HG03521 (cell line): ENCODE measurements around the gene GAD2.

Experiments used
- ATAC-seq: cut with Tn5 transposase; IDR thresholded peaks from one replicate; pipeline ENCODE4 v1.9.1; 2021; ENCODE audit warnings: mild to moderate bottlenecking, moderate library complexity; ENCODE audit not compliant: unreplicated experiment

The GAD2 gene

DNA sequence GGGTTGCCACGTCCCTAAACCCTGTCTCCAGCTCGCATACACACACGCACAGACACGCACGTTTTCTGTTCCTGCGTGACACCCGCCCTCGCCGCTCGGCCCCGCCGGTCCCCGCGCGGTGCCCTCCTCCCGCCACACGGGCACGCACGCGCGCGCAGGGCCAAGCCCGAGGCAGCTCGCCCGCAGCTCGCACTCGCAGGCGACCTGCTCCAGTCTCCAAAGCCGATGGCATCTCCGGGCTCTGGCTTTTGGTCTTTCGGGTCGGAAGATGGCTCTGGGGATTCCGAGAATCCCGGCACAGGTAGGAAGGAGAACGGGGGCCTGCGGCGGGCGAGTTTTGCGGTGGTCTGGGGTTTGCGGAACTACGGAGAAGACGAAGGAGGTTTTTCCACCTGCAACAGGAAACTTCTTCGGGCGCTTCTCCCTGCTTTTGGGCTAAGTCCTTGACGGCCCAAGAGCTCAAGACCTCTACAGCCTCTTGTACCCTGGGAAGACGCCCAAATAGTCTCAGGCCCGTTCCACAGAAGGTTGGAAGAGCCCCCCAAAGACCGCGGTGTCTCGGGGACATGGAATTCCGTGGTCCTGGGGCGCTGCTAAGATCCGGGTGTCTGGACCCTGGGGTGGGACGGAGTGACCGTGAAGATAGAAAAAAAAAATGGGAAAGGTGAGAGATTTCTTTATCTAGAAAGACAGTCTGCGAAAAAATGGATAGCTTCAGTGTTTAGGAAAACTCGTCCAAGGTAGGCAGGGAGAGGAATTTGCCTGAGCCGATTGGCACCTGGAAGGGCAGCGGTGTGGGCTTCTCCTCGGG is at the start of gene GAD2:
GAD2 (plus strand) TSS at position 190 of the 811 bp plus-strand sequence; CDS start at position 226, 36 bp downstream.
- no peak for ATAC-seq

DNA sequence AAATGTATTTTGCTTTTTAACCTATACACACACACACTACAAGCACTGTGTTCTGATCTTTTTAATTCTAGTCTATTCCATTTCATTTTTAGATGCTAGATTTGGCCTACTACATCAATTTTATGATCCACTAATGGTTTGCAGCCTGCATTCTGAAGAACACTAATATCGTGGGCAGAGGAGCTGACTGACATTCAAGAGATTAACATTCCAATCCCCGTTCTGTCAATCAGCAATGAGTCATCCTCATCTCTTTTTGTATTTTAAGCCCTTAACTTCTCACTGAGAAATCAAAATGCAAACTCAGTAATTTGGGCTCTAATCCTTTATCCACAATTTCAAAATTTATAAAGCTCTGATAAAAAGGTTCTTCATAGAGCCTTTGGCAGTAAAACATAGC is 47.1 kb upstream of the GAD2 start:
- ATAC-seq: no peak

DNA sequence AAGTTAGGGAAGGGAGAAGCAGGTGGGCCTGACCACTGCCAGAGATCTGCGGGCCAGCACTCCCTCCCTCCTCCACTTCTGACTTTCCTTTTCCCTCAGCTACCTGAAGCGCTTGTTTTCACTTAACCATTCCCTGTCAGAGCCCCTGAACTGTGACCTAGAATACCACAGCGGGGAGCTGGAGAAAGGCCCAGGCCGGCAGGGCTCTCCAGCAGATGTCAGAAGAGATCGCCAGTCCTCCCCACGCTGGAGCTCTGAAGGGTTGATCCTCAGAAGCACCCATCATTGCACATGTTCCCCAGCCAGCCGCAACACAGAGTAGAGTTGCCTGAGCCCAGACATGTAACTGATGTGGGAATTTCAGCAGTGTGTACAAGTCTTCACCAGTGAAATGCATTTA is 44.4 kb upstream of the GAD2 start:
- no peak for ATAC-seq

DNA sequence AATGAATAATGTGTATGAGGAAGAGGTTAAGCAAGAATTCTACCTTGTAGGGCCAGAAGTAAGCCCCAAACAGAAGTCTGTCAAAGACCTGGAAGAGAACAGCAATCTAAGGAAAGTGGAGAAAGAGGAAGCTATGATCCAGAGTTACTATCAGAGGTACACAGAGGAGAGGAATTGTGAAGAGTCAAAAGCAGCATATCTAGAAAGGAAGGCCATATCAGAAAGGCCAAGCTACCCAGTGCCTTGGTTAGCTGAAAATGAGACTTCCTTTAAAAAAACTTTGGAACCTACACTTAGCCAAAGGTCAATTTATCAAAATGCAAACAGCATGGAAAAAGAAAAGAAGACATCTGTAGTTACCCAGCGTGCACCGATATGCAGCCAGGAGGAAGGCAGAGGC is 42.7 kb upstream of the GAD2 start:
- no peak for ATAC-seq

DNA sequence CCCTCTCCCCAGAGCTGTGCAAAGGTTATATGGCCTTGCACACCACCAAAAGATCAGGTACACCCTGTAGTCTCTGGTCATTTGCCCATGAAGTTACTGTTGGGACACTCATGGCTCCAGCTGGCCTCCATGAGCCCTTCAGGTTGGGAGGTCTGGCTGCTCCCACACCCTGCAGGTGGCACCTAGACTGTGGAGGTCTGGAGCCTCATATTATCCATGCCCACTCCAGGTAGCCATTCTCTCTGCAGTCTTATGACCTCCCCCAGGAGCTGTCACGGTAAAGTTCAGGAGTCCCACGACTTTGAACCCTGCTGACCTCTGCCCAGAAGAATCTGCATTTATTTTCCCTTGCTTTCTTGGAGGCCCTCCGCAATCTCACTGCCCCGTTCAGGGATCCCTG is 39.2 kb upstream of the GAD2 start:
- ATAC-seq: no peak

DNA sequence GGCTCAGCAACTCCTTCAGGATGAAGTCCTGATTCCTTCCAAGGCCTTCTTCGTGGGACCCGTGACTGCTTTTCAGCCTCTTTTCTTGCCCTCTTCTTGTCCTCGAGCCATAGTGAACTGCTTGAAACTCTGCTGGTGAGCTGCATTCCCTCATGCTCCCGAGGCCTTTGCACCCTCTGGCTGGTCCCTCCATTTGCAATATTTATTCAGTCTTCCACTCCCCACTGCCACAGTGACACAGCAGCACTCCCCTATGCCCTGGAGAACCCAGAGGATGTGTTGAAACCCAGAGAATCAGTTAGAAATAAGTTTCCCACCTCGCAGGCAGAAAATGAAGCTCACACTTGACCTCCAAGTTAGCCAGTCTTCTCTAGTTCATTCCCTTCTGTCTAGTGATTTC is 22.3 kb upstream of the GAD2 start:
- no peak for ATAC-seq

DNA sequence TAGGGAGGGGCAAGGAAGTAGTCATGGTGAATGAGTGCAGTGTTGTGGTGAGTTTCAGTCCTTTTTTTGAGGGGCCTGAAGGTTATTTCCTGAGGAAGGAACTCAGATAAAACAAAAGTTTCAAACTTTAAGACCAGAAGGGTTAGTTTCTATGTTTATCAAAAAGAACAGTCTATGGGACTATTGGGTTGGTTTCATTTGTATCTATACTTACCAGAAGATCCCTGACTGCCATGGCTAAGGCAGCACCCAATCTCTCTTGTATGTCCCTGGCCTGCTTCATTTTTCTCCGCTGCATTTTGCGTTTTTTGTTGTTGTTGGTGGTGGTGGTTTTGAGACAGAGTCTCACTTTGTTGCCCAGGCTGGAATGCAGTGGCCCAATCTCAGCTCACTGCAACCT is 19.3 kb upstream of the GAD2 start:
- no peak for ATAC-seq

DNA sequence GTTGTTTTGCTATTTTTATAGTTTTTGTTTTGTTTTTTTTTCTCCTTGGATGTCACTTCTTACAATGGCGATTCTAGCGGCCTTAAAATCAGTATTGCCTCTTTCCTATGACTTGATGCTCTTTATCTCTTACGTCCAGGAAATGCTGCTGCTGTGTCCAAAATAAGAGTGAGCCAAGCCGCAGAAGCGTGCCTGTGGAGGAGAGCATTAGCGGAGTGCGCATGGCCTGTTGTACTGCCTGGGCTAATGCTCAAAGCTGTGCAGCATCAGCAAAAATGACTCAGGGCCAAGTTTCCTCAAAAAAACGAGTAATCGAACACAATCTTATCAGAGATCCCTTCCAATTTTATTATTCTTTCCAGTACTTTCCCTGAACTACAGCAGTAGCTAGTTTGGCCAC is 18.5 kb upstream of the GAD2 start:
- no peak for ATAC-seq

DNA sequence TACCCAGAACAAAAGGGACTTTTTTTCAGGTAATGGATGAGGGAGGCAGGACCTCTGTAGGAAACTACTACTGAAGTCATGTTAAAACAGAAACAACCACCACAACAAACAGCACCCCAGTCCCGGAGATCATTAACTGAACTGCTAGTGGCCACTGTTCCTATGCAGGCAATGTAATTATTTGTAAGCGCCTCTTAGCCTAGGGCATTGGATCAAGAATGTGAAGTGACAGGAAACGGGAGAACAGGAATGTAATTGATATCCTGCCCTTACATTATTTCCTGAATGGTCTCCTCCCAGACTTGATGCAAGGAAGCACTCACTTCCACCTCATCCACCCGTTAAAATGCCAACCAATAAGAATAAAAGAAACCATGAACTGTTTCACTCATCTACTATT is 16.7 kb upstream of the GAD2 start:
- ATAC-seq: no peak

DNA sequence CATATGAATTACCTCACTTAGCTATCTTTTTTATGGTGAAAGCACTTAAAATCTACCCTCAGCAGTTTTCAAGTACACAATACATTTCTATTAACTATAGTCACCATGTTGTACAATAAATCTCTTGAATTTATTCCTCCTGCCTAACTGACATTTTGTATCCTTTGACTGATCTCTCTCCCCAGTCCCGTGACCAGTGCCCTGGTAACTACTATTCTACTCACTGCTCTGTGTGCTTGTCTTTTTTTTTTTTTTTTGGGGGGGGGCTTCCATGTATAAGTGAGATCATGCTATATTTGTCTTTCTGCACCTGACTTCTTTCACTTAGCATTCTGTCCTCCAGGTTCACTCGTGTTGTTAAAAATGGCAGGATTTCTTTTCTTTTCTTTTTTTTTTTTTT is 11.4 kb upstream of the GAD2 start:
- no peak for ATAC-seq

DNA sequence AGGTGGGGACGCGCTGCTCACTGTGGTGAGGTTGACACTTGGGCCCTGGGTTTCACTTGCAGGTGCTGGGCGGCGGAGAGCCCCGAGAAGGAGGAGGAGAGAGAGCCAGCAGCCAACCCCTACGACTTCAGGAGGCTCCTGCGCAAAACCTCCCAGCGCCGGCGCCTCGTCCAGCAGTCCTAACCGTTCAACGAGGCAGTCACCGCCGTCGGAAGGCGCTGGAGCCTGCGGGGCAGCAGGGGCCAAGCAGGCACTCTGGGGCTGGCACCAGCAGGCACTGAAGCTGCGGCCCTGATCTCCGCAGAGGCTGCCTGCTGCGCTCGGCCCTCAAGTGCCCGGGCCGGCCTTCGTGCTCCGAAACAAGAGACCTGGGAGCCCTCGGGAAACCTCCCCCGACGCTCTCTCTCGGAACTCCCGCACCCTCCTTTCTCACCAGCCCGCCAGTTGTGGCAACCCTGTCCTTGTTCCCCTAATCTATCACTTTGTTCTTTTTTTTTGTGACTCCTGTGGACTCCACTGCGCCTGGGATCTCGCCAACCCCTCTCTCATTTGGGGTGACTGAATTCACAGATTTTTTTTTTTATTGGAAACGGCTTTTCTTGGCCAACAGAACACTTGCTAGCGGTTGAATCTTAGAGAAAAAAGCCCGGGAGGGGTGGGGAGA is 4.7 kb upstream of the GAD2 start:
- ATAC-seq: no peak

DNA sequence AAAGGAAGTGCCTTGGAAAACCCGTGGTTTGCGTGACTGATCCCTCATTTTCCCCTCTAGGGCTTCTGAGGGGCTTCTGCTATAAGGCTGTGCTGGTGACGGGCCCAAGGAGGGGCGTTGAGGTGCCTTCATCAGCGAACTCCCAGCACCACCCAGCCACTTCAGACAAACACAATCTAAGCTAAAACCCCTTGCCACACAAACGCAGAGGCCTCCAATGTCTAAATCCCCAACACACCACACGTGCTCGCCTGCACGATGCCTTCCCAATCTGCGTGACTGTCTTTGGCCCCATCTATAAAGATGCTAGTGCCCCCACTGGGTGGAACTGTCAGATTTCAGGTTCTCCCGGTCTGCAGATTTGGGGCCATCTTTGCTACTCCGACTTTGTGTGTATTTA is 4.1 kb upstream of the GAD2 start:
- no peak for ATAC-seq

DNA sequence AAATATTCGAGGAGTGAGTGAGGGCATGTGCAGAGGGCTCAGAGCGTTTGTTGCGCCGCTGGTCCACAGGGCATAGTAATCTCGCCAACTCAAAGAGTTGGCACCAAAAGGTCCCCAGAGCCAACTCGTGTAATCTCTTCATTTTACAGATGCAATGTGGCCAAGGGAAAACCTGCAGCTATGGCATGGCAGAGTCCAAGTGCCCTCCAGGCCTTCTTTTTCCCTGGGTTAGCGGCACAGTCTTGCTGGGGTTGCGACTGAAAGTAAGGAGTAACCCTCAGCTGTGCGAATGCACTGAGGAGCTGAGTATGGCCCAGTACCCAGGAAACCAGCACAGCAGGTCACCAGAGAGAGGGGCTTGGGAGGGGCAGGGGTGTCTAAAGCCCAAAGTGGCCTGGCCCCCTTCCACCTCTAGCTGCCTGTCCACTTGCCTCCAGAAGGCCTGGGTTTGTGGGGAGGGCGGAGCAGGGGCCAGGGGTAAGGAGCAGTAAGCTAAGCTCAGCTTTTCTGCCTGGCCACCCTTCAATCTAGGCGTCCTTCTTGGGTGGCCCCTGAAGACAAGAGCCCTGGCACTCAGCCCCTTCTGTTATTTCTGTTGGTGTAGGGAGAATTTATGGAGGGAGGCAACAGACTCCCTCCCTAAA is 3.3 kb upstream of the GAD2 start:
- ATAC-seq: no peak

DNA sequence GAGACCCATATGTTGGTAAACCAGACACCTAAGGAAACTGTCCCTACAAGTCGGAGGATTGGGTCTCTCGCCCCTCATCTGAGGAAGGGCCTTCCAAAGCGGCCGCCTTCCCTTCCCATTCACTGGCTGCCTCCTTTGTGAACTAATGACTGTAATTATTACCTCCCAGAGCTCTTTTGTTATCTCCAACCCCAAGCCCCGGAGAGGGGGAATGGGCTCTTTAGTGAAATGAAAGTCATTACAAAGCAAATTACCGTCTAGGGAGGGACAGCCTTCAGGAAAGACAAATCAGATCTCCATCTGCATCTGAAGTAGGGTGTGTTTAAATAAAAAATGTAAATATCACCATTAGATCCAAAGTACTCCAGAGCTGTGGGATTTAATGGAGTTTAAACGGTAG is 2.6 kb upstream of the GAD2 start:
- no peak for ATAC-seq

DNA sequence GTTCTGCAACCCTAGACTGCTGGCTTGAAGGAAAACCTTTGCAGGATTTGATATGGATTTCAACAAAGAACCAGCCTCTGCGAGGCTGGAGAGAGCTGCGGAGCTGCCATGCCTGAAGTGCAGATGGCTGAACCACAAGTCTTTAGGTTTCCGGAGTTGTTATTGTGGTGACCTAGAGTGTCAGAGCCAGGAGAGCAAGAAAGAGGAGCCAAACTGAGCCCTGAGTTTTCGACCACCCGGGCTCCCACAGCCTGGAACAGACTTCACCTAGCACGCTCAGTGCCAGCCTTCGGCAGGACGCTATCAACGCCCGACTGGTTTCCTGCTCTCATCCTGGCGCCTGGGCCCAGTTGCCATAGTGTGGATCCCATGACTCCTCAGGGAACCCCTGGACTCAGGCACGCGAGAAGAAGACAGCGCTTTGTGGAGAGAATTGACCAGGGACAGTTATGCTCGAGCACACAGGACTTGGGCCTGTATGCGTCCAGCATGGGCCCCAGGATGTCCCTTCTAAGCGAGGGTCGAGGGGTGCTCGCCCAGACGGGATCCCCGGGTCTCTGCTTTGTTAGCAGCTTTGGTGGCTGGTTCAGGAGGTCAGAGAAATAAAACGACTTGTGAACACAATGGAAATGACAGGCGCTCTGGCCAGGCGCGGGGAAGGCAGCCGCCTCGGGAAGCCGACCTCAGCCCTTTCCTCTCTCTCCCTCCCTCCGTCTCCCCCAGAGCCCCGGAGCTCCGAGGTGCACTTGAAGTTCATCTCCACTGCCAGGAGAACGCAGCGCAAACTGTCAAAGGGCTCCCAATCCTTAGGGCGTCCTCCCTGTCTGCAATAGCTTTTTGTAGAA is 1.8 kb upstream of the GAD2 start:
- no peak for ATAC-seq

DNA sequence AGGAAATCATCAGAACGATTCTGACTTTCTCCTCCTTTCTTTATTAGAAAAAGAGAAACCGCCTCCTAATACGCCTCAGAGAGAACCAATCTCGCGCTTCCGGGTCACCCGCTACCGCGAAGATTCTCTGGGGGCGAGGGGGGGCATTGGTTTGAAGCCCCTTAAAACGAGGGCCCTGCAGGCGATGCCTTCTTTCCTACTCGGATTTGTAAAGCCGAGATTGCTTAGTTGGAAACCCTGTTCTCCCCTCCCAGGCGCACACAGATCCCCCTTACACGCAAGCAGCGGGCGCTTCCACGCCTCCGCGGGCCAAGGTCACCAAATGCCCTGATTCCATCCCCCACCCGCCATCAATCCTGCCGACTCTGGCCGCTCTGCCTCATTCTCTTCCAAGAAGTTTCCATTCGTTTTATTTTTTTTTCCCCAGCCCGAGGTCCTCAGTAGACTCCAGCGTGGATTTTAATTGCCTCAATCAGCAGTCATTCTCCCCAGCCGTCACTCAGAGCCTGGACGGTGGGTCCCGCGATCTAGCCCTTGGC is 1.1 kb upstream of the GAD2 start:
- ATAC-seq: no peak

DNA sequence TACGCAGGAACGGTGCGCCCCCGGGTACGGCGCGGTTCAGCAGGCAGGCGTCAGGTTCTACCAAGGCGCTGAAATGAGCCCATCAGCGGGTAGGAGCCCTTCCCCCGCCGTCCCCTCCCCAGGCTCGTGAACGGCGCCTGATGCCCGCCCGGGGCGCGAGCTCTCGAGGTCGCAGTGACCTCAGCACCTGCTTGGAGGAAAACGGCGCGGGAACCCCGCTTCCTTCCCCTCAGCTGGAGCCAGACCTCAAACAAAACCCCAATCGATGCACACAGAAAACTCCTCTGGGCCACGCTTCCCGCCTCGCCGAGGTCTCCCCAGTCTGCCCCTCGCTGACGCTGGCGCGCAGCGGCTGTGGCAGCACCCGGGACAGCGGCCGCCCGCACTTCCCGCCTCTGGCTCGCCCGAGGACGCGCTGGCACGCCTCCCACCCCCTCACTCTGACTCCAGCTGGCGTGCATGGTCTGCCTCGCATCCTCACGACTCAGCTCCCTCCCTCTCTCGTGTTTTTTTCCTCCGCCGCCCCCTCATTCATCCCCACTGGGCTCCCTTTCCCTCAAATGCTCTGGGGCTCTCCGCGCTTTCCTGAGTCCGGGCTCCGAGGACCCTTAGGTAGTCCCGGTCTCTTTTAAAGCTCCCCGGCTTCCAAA is 514 bp upstream of the GAD2 start:
- no peak for ATAC-seq

DNA sequence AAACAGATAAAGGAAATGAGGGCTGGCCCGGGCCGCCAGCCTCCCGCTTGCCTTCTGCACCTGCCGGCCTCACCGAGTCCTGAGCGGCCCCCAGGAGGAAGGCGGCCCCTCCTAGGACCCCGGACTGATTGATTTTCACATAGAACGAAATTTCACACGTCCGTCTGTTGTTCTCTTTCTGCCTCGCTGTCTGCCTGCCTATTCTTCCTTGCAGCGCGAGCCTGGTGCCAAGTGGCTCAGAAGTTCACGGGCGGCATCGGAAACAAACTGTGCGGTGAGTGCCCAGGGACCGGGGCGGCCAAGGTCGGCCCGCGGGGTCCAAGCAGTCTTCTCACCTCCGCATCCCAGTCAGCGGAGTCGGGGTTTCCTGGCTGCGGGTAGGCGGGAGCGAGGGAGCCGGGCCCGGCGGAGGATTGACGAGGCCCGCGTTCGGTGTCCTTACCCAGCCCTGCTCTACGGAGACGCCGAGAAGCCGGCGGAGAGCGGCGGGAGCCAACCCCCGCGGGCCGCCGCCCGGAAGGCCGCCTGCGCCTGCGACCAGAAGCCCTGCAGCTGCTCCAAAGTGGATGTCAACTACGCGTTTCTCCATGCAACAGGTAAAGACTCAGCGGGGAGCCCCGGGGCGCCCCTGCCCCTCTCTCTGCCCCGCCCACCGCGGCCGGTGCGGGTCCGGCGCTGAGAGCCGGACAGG is 967 bp downstream of the GAD2 start:
- ATAC-seq: no peak

DNA sequence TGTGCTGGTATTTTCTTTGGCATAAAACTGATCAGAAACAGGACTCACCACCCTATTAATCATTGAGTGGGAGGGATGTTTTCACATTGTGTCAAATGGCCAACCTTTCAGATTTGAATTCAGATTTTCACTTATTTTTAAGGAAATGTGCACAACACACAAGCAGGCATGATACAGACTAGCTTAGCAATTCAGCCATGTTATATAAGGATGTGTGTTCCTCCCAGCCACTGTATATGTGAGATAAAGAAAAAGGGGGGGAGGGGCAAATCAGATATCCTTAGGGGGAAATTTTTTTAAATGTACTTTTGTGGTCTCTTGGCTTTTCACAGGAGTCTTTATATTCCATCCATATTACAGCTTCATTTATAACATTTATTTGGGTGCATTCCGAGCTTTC is 3.1 kb downstream of the GAD2 start:
- ATAC-seq: no peak

DNA sequence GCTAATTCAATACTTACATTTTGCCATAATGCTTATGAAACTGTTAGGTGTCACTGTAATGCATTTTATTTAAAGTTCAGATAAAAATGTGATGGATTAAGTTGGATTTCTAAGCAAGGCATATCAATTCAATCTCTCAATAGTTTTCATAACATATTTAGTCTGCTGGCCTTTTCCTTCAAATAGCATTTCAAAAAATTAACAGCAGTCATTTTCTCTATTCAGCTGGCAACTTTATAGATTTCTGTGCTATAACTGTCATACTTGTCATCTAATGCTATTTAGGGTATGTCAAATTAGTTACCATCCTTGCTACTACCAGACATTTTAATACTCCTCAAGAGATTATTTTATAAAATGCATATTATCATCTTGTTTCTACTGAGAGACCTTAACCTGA is 4.3 kb downstream of the GAD2 start:
- ATAC-seq: no peak
